Nephron progenitor cell (in vitro differentiated cells): ENCODE results near the gene MORN4.

ENCODE experiments used
- DNase-seq: peaks from one replicate; pipeline ENCODE4 v3.0.0; 2021
- H3K27ac Mint-ChIP-seq: 2 replicates; pipeline ENCODE4 v1.8.0; 2021; ENCODE audit warnings: mild to moderate bottlenecking, moderate library complexity, mixed read lengths
- H3K27me3 Mint-ChIP-seq: 2 replicates; pipeline ENCODE4 v1.8.0; 2021; ENCODE audit warnings: mild to moderate bottlenecking, low read depth, mixed read lengths; ENCODE audit not compliant: poor library complexity
- H3K36me3 Mint-ChIP-seq: 2 replicates; pipeline ENCODE4 v1.8.0; 2021; ENCODE audit warnings: low read depth, mixed read lengths
- H3K4me1 Mint-ChIP-seq: 2 replicates; pipeline ENCODE4 v1.8.0; 2021; ENCODE audit warnings: mixed read lengths
- H3K4me3 Mint-ChIP-seq: 2 replicates; pipeline ENCODE4 v1.8.0; 2021; ENCODE audit warnings: mild to moderate bottlenecking, moderate library complexity, mixed read lengths
- H3K9me3 Mint-ChIP-seq: 2 replicates; pipeline ENCODE4 v1.8.0; 2021; ENCODE audit warnings: mild to moderate bottlenecking, moderate library complexity, mixed read lengths
- CTCF ChIP-seq: fragments of 200-600 bp; sonication (generic); IDR thresholded peaks from 2 replicates; pipeline ENCODE4 v1.5.0; 2021; ENCODE audit warnings: antibody characterized with exemption

The MORN4 gene

GRCh38 chr10:97564776-97565175 is 68.5 kb downstream of the MORN4 start:
- Mint-ChIP-seq H3K27me3 (peaks cover 7% of the 10 kb centered on the region), H3K4me3 (no peak overlapping the region), H3K36me3 (peaks cover 18% of the 10 kb centered on the region), H3K4me1 (peaks cover 8% of the 10 kb centered on the region), H3K9me3 (peaks cover 19% of the 10 kb centered on the region), H3K27ac (no peak overlapping the region)
- no peak for DNase-seq
- no peak for TF ChIP-seq CTCF
